ENCODE measurements around the gene URB1.

Gene URB1

DNA sequence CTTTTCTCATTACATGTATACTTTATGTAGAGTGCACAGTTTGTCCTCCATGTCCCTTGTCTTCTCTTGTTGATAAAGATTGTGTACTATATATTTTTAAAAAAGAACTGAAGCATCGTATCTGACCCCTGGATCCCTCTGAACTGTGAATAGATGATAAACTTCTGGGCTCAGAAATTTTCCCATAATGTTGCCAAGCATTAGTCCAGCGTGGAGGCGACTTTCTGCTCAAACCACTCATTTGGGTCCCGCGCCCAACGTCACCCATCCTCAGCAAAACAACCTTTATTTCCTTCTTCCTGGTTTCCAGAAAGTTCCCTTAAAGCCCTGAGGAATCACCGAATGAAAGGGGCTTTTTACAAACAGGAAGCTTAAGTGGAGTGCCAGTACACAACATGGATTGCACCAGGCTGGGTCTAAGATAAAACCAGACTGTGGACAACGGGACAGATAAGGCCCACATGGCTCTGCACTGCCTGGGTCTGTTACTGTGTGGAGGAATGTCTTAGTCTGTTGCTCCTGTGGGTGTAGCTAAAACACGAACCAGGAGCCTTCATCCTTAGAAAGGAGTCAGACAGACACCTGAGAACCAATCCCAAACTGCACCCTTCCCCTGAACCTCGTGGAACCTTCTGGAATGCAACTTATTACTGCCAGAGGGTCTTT is 35.3 kb upstream of the URB1 start:
- H2AFZ ChIP-seq (ENCODE audit: low read length) = no peak overlapping the region
- TF ChIP-seq CTCF (IDR thresholded peaks at IDR 0.05; ENCODE audit: low read length) = no peak
- no peak for TF ChIP-seq EZH2 (IDR thresholded peaks at IDR 0.05; ENCODE audit: borderline replicate concordance, low read length)
- H3K9me3 ChIP-seq (ENCODE audit: low read length) = no peaks in the 10 kb centered on the region
- no peaks in the 10 kb centered on the region for H3F3A ChIP-seq (ENCODE audit: insufficient read depth, low read length)
- H3K4me2 ChIP-seq (ENCODE audit: low read length) = no peak overlapping the region
- H3K36me3 ChIP-seq (ENCODE audit: insufficient read depth, low read length) = no peaks in the 10 kb centered on the region
- H3K9me2 ChIP-seq (ENCODE audit: low read depth, low read length) = no peaks in the 10 kb centered on the region
- H3K9ac ChIP-seq (ENCODE audit: low read length) = no peak overlapping the region
- no peak overlapping the region for H3K27ac ChIP-seq (ENCODE audit: low read depth, low read length, poor library complexity, severe bottlenecking)
- H3K4me3 ChIP-seq (ENCODE audit: low read depth, low read length, poor library complexity, severe bottlenecking) = no peak overlapping the region
- H4K20me1 ChIP-seq (ENCODE audit: insufficient read depth, low read length) = no peaks in the 10 kb centered on the region
- H3K27me3 ChIP-seq (ENCODE audit: insufficient read depth, low read length) = no peaks in the 10 kb centered on the region
- H3K79me2 ChIP-seq (ENCODE audit: insufficient read depth, low read length) = no peaks in the 10 kb centered on the region
- H3K4me1 ChIP-seq (ENCODE audit: insufficient read depth, low read length, severe bottlenecking) = no peaks in the 10 kb centered on the region

DNA sequence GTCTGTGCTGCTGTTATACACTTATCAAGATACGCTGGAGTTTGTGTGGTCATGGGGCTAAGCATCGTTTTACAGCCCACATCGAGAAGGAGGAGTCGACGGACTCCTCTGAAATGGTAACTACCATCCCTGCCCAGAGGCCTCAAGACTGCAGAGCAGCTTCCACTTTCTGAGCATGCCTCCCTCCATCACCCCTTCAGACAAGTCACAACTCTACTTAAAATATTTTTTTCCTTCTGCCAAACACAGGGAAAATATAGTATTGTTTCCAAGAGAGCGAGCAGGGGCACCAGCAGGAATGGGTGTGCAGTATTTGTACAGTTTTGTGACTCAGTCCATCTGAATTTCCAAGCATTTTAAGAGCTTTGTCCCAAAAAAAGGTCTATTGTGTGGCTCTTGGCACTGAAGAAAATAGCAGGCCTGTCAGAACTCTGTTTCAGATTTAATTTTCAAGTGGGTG is 33.8 kb upstream of the URB1 start:
- H3K4me2 ChIP-seq (ENCODE audit: low read length) = no peak overlapping the region
- H3K9ac ChIP-seq (ENCODE audit: low read length) = no peak overlapping the region
- H3K79me2 ChIP-seq (ENCODE audit: insufficient read depth, low read length) = no peaks in the 10 kb centered on the region
- H4K20me1 ChIP-seq (ENCODE audit: insufficient read depth, low read length) = no peaks in the 10 kb centered on the region
- H3K4me1 ChIP-seq (ENCODE audit: insufficient read depth, low read length, severe bottlenecking) = no peaks in the 10 kb centered on the region
- H3K4me3 ChIP-seq (ENCODE audit: low read depth, low read length, poor library complexity, severe bottlenecking) = no peak overlapping the region
- no peaks in the 10 kb centered on the region for H3F3A ChIP-seq (ENCODE audit: insufficient read depth, low read length)
- H3K9me2 ChIP-seq (ENCODE audit: low read depth, low read length) = no peaks in the 10 kb centered on the region
- TF ChIP-seq CTCF (IDR thresholded peaks at IDR 0.05; ENCODE audit: low read length) (no peak), EZH2 (IDR thresholded peaks at IDR 0.05; ENCODE audit: borderline replicate concordance, low read length) (no peak)
- H2AFZ ChIP-seq (ENCODE audit: low read length) = no peak overlapping the region
- H3K27me3 ChIP-seq (ENCODE audit: insufficient read depth, low read length) = no peaks in the 10 kb centered on the region
- H3K27ac ChIP-seq (ENCODE audit: low read depth, low read length, poor library complexity, severe bottlenecking) = no peak overlapping the region
- H3K36me3 ChIP-seq (ENCODE audit: insufficient read depth, low read length) = no peaks in the 10 kb centered on the region
- H3K9me3 ChIP-seq (ENCODE audit: low read length) = peaks cover 3% of the 10 kb centered on the region; the same call in 1 of the 2 replicates

GRCh38 chr21:32426066-32426465 is 33.3 kb upstream of the URB1 start:
- no peaks in the 10 kb centered on the region for H3K36me3 ChIP-seq (ENCODE audit: insufficient read depth, low read length)
- no peak overlapping the region for H2AFZ ChIP-seq (ENCODE audit: low read length)
- no peaks in the 10 kb centered on the region for H3F3A ChIP-seq (ENCODE audit: insufficient read depth, low read length)
- no peaks in the 10 kb centered on the region for H4K20me1 ChIP-seq (ENCODE audit: insufficient read depth, low read length)
- no peak overlapping the region for H3K4me2 ChIP-seq (ENCODE audit: low read length)
- no peak overlapping the region for H3K27ac ChIP-seq (ENCODE audit: low read depth, low read length, poor library complexity, severe bottlenecking)
- no peaks in the 10 kb centered on the region for H3K9me2 ChIP-seq (ENCODE audit: low read depth, low read length)
- no peaks in the 10 kb centered on the region for H3K4me1 ChIP-seq (ENCODE audit: insufficient read depth, low read length, severe bottlenecking)
- no peaks in the 10 kb centered on the region for H3K79me2 ChIP-seq (ENCODE audit: insufficient read depth, low read length)
- H3K9me3 ChIP-seq (ENCODE audit: low read length) = peaks cover 3% of the 10 kb centered on the region; the same call in 1 of the 2 replicates
- no peak overlapping the region for H3K4me3 ChIP-seq (ENCODE audit: low read depth, low read length, poor library complexity, severe bottlenecking)
- no peak overlapping the region for H3K9ac ChIP-seq (ENCODE audit: low read length)
- H3K27me3 ChIP-seq (ENCODE audit: insufficient read depth, low read length) = no peaks in the 10 kb centered on the region
- no peak for TF ChIP-seq EZH2 (IDR thresholded peaks at IDR 0.05; ENCODE audit: borderline replicate concordance, low read length)
- TF ChIP-seq CTCF (IDR thresholded peaks at IDR 0.05; ENCODE audit: low read length) = no peak
